K562 (cell line): ENCODE measurements around the gene NECAB2. TPM values are rescaled to one million over a fixed set of nuclear protein-coding genes. Genes with fewer than 3 reads are reported as not detected.

Experiments
- ATAC-seq: fragments of 200-7000 bp; cut with Tn5 transposase; 3 replicates; pipeline ENCODE4 v1.9.1; 2020; ENCODE audit warnings: moderate library complexity
- BruUV-seq: library from RNA; stranded (reverse); fragments of 400-500 nt; replicated peaks from 2 replicates; lab custom pipeline; 2021; lab: Mats Ljungman, UMichigan
- CTCF ChIA-PET: fragments of 300-600 bp; formaldehyde crosslinking; extraction: SDS; loops from one replicate; lab custom pipeline; 2021; ENCODE audit warnings: low intra/inter-chr PET ratio; lab: Yijun Ruan, JAX
- POLR2A ChIA-PET: fragments of 300-600, 350-650 bp; sonication (Branson Sonifier 250); formaldehyde crosslinking; extraction: SDS; loops from one replicate; lab custom pipeline; 2021; ENCODE audit warnings: antibody characterized with exemption, inconsistent platforms; lab: Yijun Ruan, JAX
- DNase-seq, 4 experiments: peaks; one replicate each; pipeline versions ENCODE4 v3.0.0 to v3.0.0-alpha.2; 2011 to 2018; ENCODE audit warnings: low spot score in 3 of 4, mixed read lengths in 3 of 4; ENCODE audit errors: extremely low read depth in 1 of 4
- FAIRE-seq: peaks from 2 replicates; lab custom pipeline; 2011; peaks lifted over from hg19 to GRCh38; lab: Jason Lieb, UNC
- H2AFZ ChIP-seq: 2 replicates; pipeline ENCODE4 v1.6.0; 2011; ENCODE audit warnings: low read depth, low read length, control low read depth, inconsistent platforms
- H3K27ac ChIP-seq: fragments of 200-600 bp; 3 replicates; pipeline ENCODE4 v1.8.0; 2011; ENCODE audit warnings: low read depth, mild to moderate bottlenecking, control low read depth, inconsistent platforms, low read length, moderate library complexity, mixed read lengths; ENCODE audit errors: extremely low read depth
- H3K27me3 ChIP-seq, 2 experiments: fragments of 300-600 bp in 1 of 2; 2 replicates in 1 of 2; 3 replicates in 1 of 2; pipeline versions ENCODE4 v1.6.0 to v1.8.0; 2011; ENCODE audit warnings: inconsistent platforms in 2 of 2, low read length in 2 of 2, mild to moderate bottlenecking in 1 of 2, mixed read lengths in 1 of 2, moderate library complexity in 1 of 2; ENCODE audit not compliant: control insufficient read depth in 2 of 2, insufficient read depth in 2 of 2
- H3K36me3 ChIP-seq: fragments of 300-600 bp; 3 replicates; pipeline ENCODE4 v1.8.0; 2011; ENCODE audit warnings: mild to moderate bottlenecking, low read length, inconsistent platforms; ENCODE audit not compliant: control insufficient read depth, insufficient read depth
- H3K4me1 ChIP-seq, 2 experiments: fragments of 200-600 bp in 1 of 2; replicated peaks in 1 of 2; 2 replicates in 1 of 2; 3 replicates in 1 of 2; pipeline versions ENCODE4 v1.5.1 to v1.8.0; 2011; ENCODE audit warnings: inconsistent platforms in 2 of 2, low read length in 2 of 2, mild to moderate bottlenecking in 1 of 2, mixed read lengths in 1 of 2, moderate library complexity in 1 of 2; ENCODE audit not compliant: control insufficient read depth in 2 of 2, insufficient read depth in 2 of 2
- H3K4me2 ChIP-seq: 2 replicates; pipeline ENCODE4 v1.6.1; 2011; ENCODE audit warnings: low read length, control low read depth, inconsistent platforms, mixed read lengths; ENCODE audit not compliant: insufficient read depth
- H3K4me3 ChIP-seq: fragments of 200-600 bp; sonication (generic), shearing (Covaris generic); 2 replicates; pipeline ENCODE4 v1.5.1; 2016; ENCODE audit warnings: control low read depth, inconsistent platforms
- H3K79me2 ChIP-seq: fragments of 200-600 bp; 3 replicates; pipeline ENCODE4 v1.8.0; 2011; ENCODE audit warnings: low read length, inconsistent platforms; ENCODE audit not compliant: control insufficient read depth, insufficient read depth
- H3K9ac ChIP-seq, 2 experiments: 2 replicates each; pipeline versions ENCODE4 v1.6.0 to v1.6.1; 2011; ENCODE audit warnings: low read depth in 2 of 2, low read length in 2 of 2, control low read depth in 1 of 2, inconsistent platforms in 1 of 2, mild to moderate bottlenecking in 1 of 2, mixed read lengths in 1 of 2; ENCODE audit not compliant: insufficient read depth in 1 of 2
- H3K9me1 ChIP-seq: one replicate; pipeline ENCODE4 v1.6.0; 2011; ENCODE audit warnings: inconsistent platforms, mild to moderate bottlenecking, low read length, moderate library complexity; ENCODE audit not compliant: control insufficient read depth, insufficient read depth
- H3K9me3 ChIP-seq: replicated peaks from 2 replicates; pipeline ENCODE4 v1.5.1; 2011; ENCODE audit warnings: low read depth, low read length, inconsistent platforms; ENCODE audit not compliant: control insufficient read depth, insufficient read depth
- H4K20me1 ChIP-seq: replicated peaks from 2 replicates; pipeline ENCODE4 v1.6.1; 2011; ENCODE audit warnings: low read length, inconsistent platforms, mixed read lengths; ENCODE audit not compliant: control insufficient read depth, insufficient read depth
- PBX2 ChIP-seq, 2 experiments: IDR thresholded peaks in 1 of 2; conservative IDR thresholded peaks in 1 of 2; 2 replicates each; pipeline ENCODE4 v1.6.1; 2016; ENCODE audit warnings: low read depth in 2 of 2, mild to moderate bottlenecking in 1 of 2, missing compliant biosample characterization in 1 of 2, missing genetic modification characterization in 1 of 2, moderate library complexity in 1 of 2
- POLR2G ChIP-seq: fragments of 200-400 bp; formaldehyde crosslinking; IDR thresholded peaks from 2 replicates; pipeline ENCODE4 v1.6.1; 2017; ENCODE audit warnings: low read depth, mild to moderate bottlenecking, antibody characterized with exemption, low read length, moderate library complexity
- WGBS: fragments of 100-300 bp; shearing (Covaris generic); methylation state at CpG from one replicate; pipeline ENCODE4 v1.1.6; 2016; ENCODE audit warnings: low coverage, mixed read lengths; ENCODE audit not compliant: insufficient coverage; ENCODE audit errors: missing lambda C conversion rate; 5-methylcytosine and 5-hydroxymethylcytosine counted together
- in situ Hi-C: fragments of 300-500 bp; cut with MboI; formaldehyde crosslinking; loops from 4 replicates; pipeline ENCODE4 v1.15.0; 2018; ENCODE audit warnings: inconsistent platforms, mixed read lengths
- intact Hi-C: fragments of 100-400 bp; cut with micrococcal nuclease; formaldehyde crosslinking; loops from 2 replicates; pipeline ENCODE4 v1.14.2; 2022
- polyA plus RNA-seq, 8 experiments: library from polyadenylated mRNA; depleted of rRNA in 4 of 8; stranded (reverse) in 5 of 8; unstranded in 3 of 8; fragments of >200 nt; fragmentation: Nextera tagmentation in 2 of 8; fragmentation: Illumina TruSeq in 1 of 8; extraction: Ambion mirVana in 2 of 8; extraction: Trizol in 1 of 8; gene quantifications; 2 replicates each; pipeline versions ENCODE4 v1.2.1 to v1.2.3, GENCODE V29; 2011 to 2014; ENCODE audit warnings: inconsistent platforms in 1 of 8, missing spikeins in 1 of 8
- total RNA-seq, 7 experiments: library from RNA; depleted of rRNA in 6 of 7; stranded (reverse); fragments of >200 nt in 6 of 7; fragmentation: Illumina TruSeq in 2 of 7; extraction: Trizol in 2 of 7; gene quantifications; 2 replicates each; pipeline versions ENCODE4 v1.2.1 to v1.2.3, GENCODE V29; 2011 to 2021; ENCODE audit warnings: low replicate concordance in 1 of 7

Gene NECAB2
- total and polyA plus RNA-seq, 9 of the 15 experiments (the other 6 are each of a cell fraction or from before 2014, with no cell fraction given): 0.03 to 0.28 TPM; not detected in 7

- no peak overlapping the region for H3K4me2 ChIP-seq
- FAIRE-seq: no peak
- no peak for DNase-seq
- no peak overlapping the region for H3K4me3 ChIP-seq
- CTCF ChIA-PET: no interaction called here
- POLR2A ChIA-PET: interaction anchor here (0.6 to 1.4 kb wide), 4 partner anchors 9 to 120 kb away, joined by 3 to 4 read pairs (median 3); no protein-coding TSS in a partner anchor
- H3K9ac ChIP-seq: no peak overlapping the region
- peaks cover 21% of the 10 kb centered on the region for H4K20me1 ChIP-seq
- no peak overlapping the region for H3K27ac ChIP-seq
- in situ Hi-C loops (no loop called here), intact Hi-C loops (no loop called here)
- no peaks in the 10 kb centered on the region for H3K9me3 ChIP-seq
- peaks cover 65 to 83% of the 10 kb centered on the region in 2 experiments for H3K27me3 ChIP-seq
- 7% methylated on average over 12 of the region's 12 CpGs for WGBS
- H3K9me1 ChIP-seq: no peaks in the 10 kb centered on the region
- H3K79me2 ChIP-seq: no peaks in the 10 kb centered on the region
- H3K4me1 ChIP-seq: peaks cover 0 to 47% of the 10 kb centered on the region in 2 experiments; a peak in 2 of 5 replicates
- TF ChIP-seq PBX2 (CRISPR knock-in tag; IDR thresholded peaks at IDR 0.05; ENCODE audit: low read depth): no peak
- TF ChIP-seq PBX2 (tag; conservative IDR thresholded peaks at IDR 0.05; ENCODE audit: low read depth): no peak
- 0 out of 2 replicates have a peak, but pooled peaks have one; percentile 13 for TF ChIP-seq POLR2G
- no TSS peak for BruUV-seq
- no peak overlapping the region for H2AFZ ChIP-seq
- no peak; the same call in 2 of the 3 replicates for ATAC-seq
- no peaks in the 10 kb centered on the region for H3K36me3 ChIP-seq
Observed at GRCh38 chr16:83934684-83934977, 33.4 kb upstream of the NECAB2 start.
